NCI-H2227 (cell line): ENCODE measurements around the gene CACNA1C.
A peak's percentile ranks its signal among the peaks of the same experiment; 100 is the strongest.
"Not testable (repeated sequence)": the region's sequence is repeated elsewhere in the genome, so short reads cannot be mapped to it uniquely, and the experiment has no call there.

Source experiments
- DNase-seq: peaks from one replicate; lab custom pipeline; 2025; ENCODE audit not compliant: unreplicated experiment; lab: John Stamatoyannopoulos, UW

Gene CACNA1C

GRCh38 chr12:2678426-2678825, 625.6 kb downstream of the CACNA1C start:
- DNase-seq = no peak

- no peak for DNase-seq
Observed at GRCh38 chr12:2679068-2679815, 626.5 kb downstream of the CACNA1C start.

- DNase-seq = no peak
Observed at GRCh38 chr12:2679816-2680675, 627.3 kb downstream of the CACNA1C start.

GRCh38 chr12:2680676-2681039, 627.9 kb downstream of the CACNA1C start:
- DNase-seq = no peak

GRCh38 chr12:2681450-2682205, 628.8 kb downstream of the CACNA1C start:
- no peak for DNase-seq

GRCh38 chr12:2682296-2683251, 629.8 kb downstream of the CACNA1C start:
- peak; percentile 35 for DNase-seq

- no peak for DNase-seq
Observed at GRCh38 chr12:2683283-2684025, 630.7 kb downstream of the CACNA1C start.

- not testable (repeated sequence) for DNase-seq
Observed at GRCh38 chr12:2684026-2684325, 631.2 kb downstream of the CACNA1C start.

- DNase-seq = not testable (repeated sequence)
Observed at GRCh38 chr12:2685620-2686279, 633.0 kb downstream of the CACNA1C start.

GRCh38 chr12:2686280-2686646, 633.5 kb downstream of the CACNA1C start:
- DNase-seq = no peak

GRCh38 chr12:2687058-2687457, 634.3 kb downstream of the CACNA1C start:
- no peak for DNase-seq

GRCh38 chr12:2687726-2688125, 634.9 kb downstream of the CACNA1C start:
- no peak for DNase-seq

GRCh38 chr12:2688381-2688931, 635.7 kb downstream of the CACNA1C start:
- DNase-seq = no peak

- DNase-seq = no peak
Observed at GRCh38 chr12:2689393-2689792, 636.6 kb downstream of the CACNA1C start.

- no peak for DNase-seq
Observed at GRCh38 chr12:2689879-2690278, 637.1 kb downstream of the CACNA1C start.

GRCh38 chr12:2690348-2691005, 637.7 kb downstream of the CACNA1C start:
- DNase-seq = no peak

- no peak for DNase-seq
Observed at GRCh38 chr12:2691006-2691344, 638.2 kb downstream of the CACNA1C start.

GRCh38 chr12:2691345-2692071, 638.7 kb downstream of the CACNA1C start:
- no peak for DNase-seq
